IPS-15b (cell line): ENCODE data around the gene C2orf42.

Experiments
- H3K27me3 ChIP-seq: one replicate; pipeline ENCODE4 v1.6.1; 2013; ENCODE audit warnings: low read length; ENCODE audit not compliant: control insufficient read depth, insufficient read depth
- H3K36me3 ChIP-seq: one replicate; pipeline ENCODE4 v1.6.1; 2013; ENCODE audit warnings: low read length; ENCODE audit not compliant: control insufficient read depth, insufficient read depth
- H3K4me1 ChIP-seq: one replicate; pipeline ENCODE4 v1.6.1; 2013; ENCODE audit warnings: mild to moderate bottlenecking, low read length; ENCODE audit not compliant: control insufficient read depth, insufficient read depth
- H3K4me3 ChIP-seq: one replicate; pipeline ENCODE4 v1.5.1; 2013; ENCODE audit warnings: low read depth, low read length
- H3K9ac ChIP-seq: one replicate; pipeline ENCODE4 v1.6.1; 2013; ENCODE audit warnings: low read depth, mild to moderate bottlenecking, low read length
- H3K9me3 ChIP-seq: one replicate; pipeline ENCODE4 v1.6.1; 2013; ENCODE audit warnings: mild to moderate bottlenecking, low read length; ENCODE audit not compliant: control insufficient read depth, insufficient read depth

The C2orf42 gene

GRCh38 chr2:70124983-70125480 lies 65.8 kb downstream of the C2orf42 start:
- Histone ChIP-seq H3K9ac (peak overlapping the region; percentile 79), H3K27me3 (no peaks in the 10 kb centered on the region), H3K4me3 (peak overlapping the region; percentile 89), H3K36me3 (no peaks in the 10 kb centered on the region), H3K4me1 (peaks cover 16% of the 10 kb centered on the region), H3K9me3 (no peaks in the 10 kb centered on the region)

GRCh38 chr2:70123829-70124116 lies 67.0 kb downstream of the C2orf42 start:
- Histone ChIP-seq H3K4me1 (peaks cover 21% of the 10 kb centered on the region), H3K9ac (peak overlapping the region; percentile 79)

GRCh38 chr2:70123051-70123828 lies 67.6 kb downstream of the C2orf42 start:
- Histone ChIP-seq H3K27me3 (no peaks in the 10 kb centered on the region), H3K4me3 (peak overlapping the region; percentile 89), H3K36me3 (no peaks in the 10 kb centered on the region), H3K9ac (peak overlapping the region; percentile 79), H3K9me3 (no peaks in the 10 kb centered on the region), H3K4me1 (peaks cover 21% of the 10 kb centered on the region)

More at GRCh38 chr2:70123829-70124116, 67.0 kb downstream of the C2orf42 start:
- H3K9me3 ChIP-seq, result no peaks in the 10 kb centered on the region
- no peaks in the 10 kb centered on the region for H3K36me3 ChIP-seq
- peak overlapping the region; percentile 89 for H3K4me3 ChIP-seq
- no peaks in the 10 kb centered on the region for H3K27me3 ChIP-seq

- Histone ChIP-seq H3K4me3 (no peak overlapping the region), H3K4me1 (peaks cover 15% of the 10 kb centered on the region), H3K9me3 (no peaks in the 10 kb centered on the region), H3K27me3 (no peaks in the 10 kb centered on the region), H3K9ac (no peak overlapping the region), H3K36me3 (no peaks in the 10 kb centered on the region)
These were observed 68.3 kb downstream of the C2orf42 start for GRCh38 chr2:70122470-70122869.

- no peaks in the 10 kb centered on the region for H3K36me3 ChIP-seq
- no peaks in the 10 kb centered on the region for H3K9me3 ChIP-seq
- H3K27me3 ChIP-seq, result no peaks in the 10 kb centered on the region
- no peak overlapping the region for H3K4me3 ChIP-seq
- H3K9ac ChIP-seq, result no peak overlapping the region
- peaks cover 13% of the 10 kb centered on the region for H3K4me1 ChIP-seq
These were observed 69.0 kb downstream of the C2orf42 start for GRCh38 chr2:70121627-70122372.

GRCh38 chr2:70118798-70119454 lies 71.9 kb downstream of the C2orf42 start:
- H3K4me3 ChIP-seq, result no peak overlapping the region
- no peak overlapping the region for H3K9ac ChIP-seq
- no peaks in the 10 kb centered on the region for H3K27me3 ChIP-seq
- peaks cover 15% of the 10 kb centered on the region for H3K4me1 ChIP-seq
- no peaks in the 10 kb centered on the region for H3K36me3 ChIP-seq
- no peaks in the 10 kb centered on the region for H3K9me3 ChIP-seq

- H3K9ac ChIP-seq, result no peak overlapping the region
- no peaks in the 10 kb centered on the region for H3K9me3 ChIP-seq
- H3K27me3 ChIP-seq, result no peaks in the 10 kb centered on the region
- H3K4me3 ChIP-seq, result no peak overlapping the region
- peaks cover 6% of the 10 kb centered on the region for H3K4me1 ChIP-seq
- H3K36me3 ChIP-seq, result no peaks in the 10 kb centered on the region
These were observed 73.8 kb downstream of the C2orf42 start for GRCh38 chr2:70116936-70117552.

GRCh38 chr2:70115646-70116442 lies 75.0 kb downstream of the C2orf42 start:
- no peaks in the 10 kb centered on the region for H3K27me3 ChIP-seq
- H3K4me3 ChIP-seq, result no peak overlapping the region
- H3K36me3 ChIP-seq, result no peaks in the 10 kb centered on the region
- no peaks in the 10 kb centered on the region for H3K9me3 ChIP-seq
- peaks cover 6% of the 10 kb centered on the region for H3K4me1 ChIP-seq
- peak overlapping the region; percentile 4 for H3K9ac ChIP-seq

GRCh38 chr2:70113359-70114070 lies 77.3 kb downstream of the C2orf42 start:
- H3K4me1 ChIP-seq, result peaks cover 6% of the 10 kb centered on the region
- no peaks in the 10 kb centered on the region for H3K27me3 ChIP-seq
- H3K4me3 ChIP-seq, result no peak overlapping the region
- H3K36me3 ChIP-seq, result no peaks in the 10 kb centered on the region
- H3K9ac ChIP-seq, result no peak overlapping the region
- H3K9me3 ChIP-seq, result no peaks in the 10 kb centered on the region

GRCh38 chr2:70111752-70112591 lies 78.8 kb downstream of the C2orf42 start:
- Histone ChIP-seq H3K27me3 (no peaks in the 10 kb centered on the region), H3K4me1 (peaks cover 10% of the 10 kb centered on the region), H3K36me3 (no peaks in the 10 kb centered on the region), H3K4me3 (no peak overlapping the region), H3K9me3 (no peaks in the 10 kb centered on the region), H3K9ac (no peak overlapping the region)
